Measurements from ENCODE around the gene OR8K3.

Gene OR8K3

GRCh38 chr11:56353991-56354390, 39.0 kb downstream of the OR8K3 start, which contains the start of gene OR8J1:
OR8J1 (plus strand) TSS chr11:56354291; CDS start chr11:56360247, 5,956 bp downstream.
- Histone ChIP-seq H3K4me3 (ENCODE audit: low read depth in 1 of 5, low read length in 5 of 5) (no peak within 1 kb of the TSS), H3K4me1 (ENCODE audit: control insufficient read depth in 5 of 5, insufficient read depth in 5 of 5, low read length in 5 of 5) (no peaks in the 10 kb centered on the region), H3K9me3 (ENCODE audit: control insufficient read depth in 5 of 5, low read length in 5 of 5) (no peaks in the 10 kb centered on the region), H3K27me3 (ENCODE audit: control insufficient read depth in 5 of 5, insufficient read depth in 4 of 5, low read length in 5 of 5) (no peaks in the 10 kb centered on the region), H3K9ac (ENCODE audit: low read length in 5 of 5) (no peak within 1 kb of the TSS), H3K36me3 (ENCODE audit: control insufficient read depth in 5 of 5, insufficient read depth in 5 of 5, low read length in 5 of 5) (no peaks in the 10 kb centered on the region), H3K27ac (ENCODE audit: low read depth, low read length) (no peak within 1 kb of the TSS)

Data from subcutaneous abdominal adipose tissue (tissue), 5 donors.